ENCODE data around the gene OBSCN. TPM values are rescaled to one million over a fixed set of nuclear protein-coding genes. Genes with fewer than 3 reads are reported as not detected.

OBSCN gene
- total and polyA plus RNA-seq, 12 donors = 0.90 to 18.0 (median 5.9) TPM

DNA sequence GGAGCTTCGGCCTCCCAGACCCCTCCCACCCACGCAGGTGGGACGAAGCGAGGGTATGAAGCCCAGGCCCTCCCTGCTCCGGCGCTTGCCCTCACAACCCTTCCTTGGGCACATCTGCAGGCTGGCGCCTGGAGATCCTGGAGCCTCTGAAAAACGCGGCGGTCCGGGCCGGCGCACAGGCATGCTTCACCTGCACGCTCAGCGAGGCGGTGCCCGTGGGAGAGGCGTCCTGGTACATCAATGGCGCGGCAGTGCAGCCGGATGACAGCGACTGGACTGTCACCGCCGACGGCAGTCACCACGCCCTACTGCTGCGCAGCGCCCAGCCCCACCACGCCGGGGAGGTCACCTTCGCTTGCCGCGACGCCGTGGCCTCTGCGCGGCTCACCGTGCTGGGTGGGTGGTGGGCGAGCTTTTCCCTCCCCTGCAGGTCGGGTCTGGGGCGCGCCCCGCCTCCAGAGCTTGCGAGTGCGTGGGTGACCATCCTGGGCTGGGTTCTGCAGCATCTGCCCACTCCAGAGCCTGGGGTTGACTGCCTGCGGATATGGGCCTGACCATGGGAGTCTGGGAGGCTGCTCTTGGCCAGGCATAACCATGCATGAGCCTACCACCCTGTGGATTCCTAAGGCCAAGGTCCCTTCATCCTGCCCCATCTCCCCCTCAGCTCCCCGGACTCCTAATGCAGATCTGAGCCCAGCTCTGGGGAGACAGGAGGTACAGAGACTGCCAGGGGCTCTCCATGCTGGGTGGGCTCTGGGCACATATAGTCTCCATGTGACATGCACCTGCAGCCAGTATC lies 108.9 kb downstream of the OBSCN start:
- DNase-seq = peak in 2 of 7 donors; percentile 3 to 9
- no peaks in the 10 kb centered on the region for H3K36me3 ChIP-seq (replicated peaks in 1 of 2)
- no peaks in the 10 kb centered on the region for H3K27me3 ChIP-seq
- 86 to 97% (median 93%) methylated on average over 11 to 47 of the region's 47 CpGs for WGBS, 4 donors
- intact Hi-C loops (cut with DNase I) = no loop called here
- H3K9me3 ChIP-seq (replicated peaks in 1 of 3) = no peaks in the 10 kb centered on the region
- no peak for TF ChIP-seq CTCF (IDR thresholded peaks at IDR 0.05)
- no peak for TF ChIP-seq POLR2A (IDR thresholded peaks at IDR 0.05)
- H3K4me3 ChIP-seq = no peak overlapping the region
- no peaks in the 10 kb centered on the region for H3K4me1 ChIP-seq (replicated peaks in 1 of 2)
- no peak overlapping the region for H3K27ac ChIP-seq

- no peak for TF ChIP-seq CTCF (IDR thresholded peaks at IDR 0.05)
- TF ChIP-seq POLR2A (IDR thresholded peaks at IDR 0.05) = no peak
- Histone ChIP-seq H3K9me3 (replicated peaks in 1 of 3) (no peaks in the 10 kb centered on the region), H3K4me3 (no peak overlapping the region), H3K27me3 (no peaks in the 10 kb centered on the region), H3K27ac (no peak overlapping the region), H3K36me3 (replicated peaks in 1 of 2) (no peaks in the 10 kb centered on the region), H3K4me1 (replicated peaks in 1 of 2) (no peaks in the 10 kb centered on the region)
- peak in 1 of 7 donors; percentile 7 for DNase-seq
- WGBS, 4 donors = 80 to 87% (median 86%) methylated on average over 3 to 14 of the region's 14 CpGs
- intact Hi-C loops (cut with DNase I) = no loop called here
Measured at GRCh38 chr1:228317411-228317828, 109.6 kb downstream of the OBSCN start.

GRCh38 chr1:228317891-228318810 lies 110.3 kb downstream of the OBSCN start:
- intact Hi-C loops (cut with DNase I) = no loop called here
- H3K36me3 ChIP-seq (replicated peaks in 1 of 2) = no peaks in the 10 kb centered on the region
- WGBS, 4 donors = 86 to 93% (median 90%) methylated on average over 5 to 16 of the region's 16 CpGs
- no peaks in the 10 kb centered on the region for H3K9me3 ChIP-seq (replicated peaks in 1 of 3)
- no peaks in the 10 kb centered on the region for H3K27me3 ChIP-seq
- no peaks in the 10 kb centered on the region for H3K4me1 ChIP-seq (replicated peaks in 1 of 2)
- H3K4me3 ChIP-seq = no peak overlapping the region
- DNase-seq = peak in 1 of 7 donors; percentile 8
- no peak overlapping the region for H3K27ac ChIP-seq
- TF ChIP-seq POLR2A (IDR thresholded peaks at IDR 0.05) (no peak), CTCF (IDR thresholded peaks at IDR 0.05) (no peak)

- WGBS, 4 donors = 89 to 95% (median 93%) methylated on average over 5 to 15 of the region's 15 CpGs
- Histone ChIP-seq H3K9me3 (replicated peaks in 1 of 3) (no peaks in the 10 kb centered on the region), H3K4me1 (replicated peaks in 1 of 2) (no peaks in the 10 kb centered on the region), H3K36me3 (replicated peaks in 1 of 2) (no peaks in the 10 kb centered on the region), H3K4me3 (no peak overlapping the region), H3K27me3 (no peaks in the 10 kb centered on the region), H3K27ac (no peak overlapping the region)
- DNase-seq = peak in 2 of 7 donors; percentile 9 to 11
- intact Hi-C loops (cut with DNase I) = no loop called here
- TF ChIP-seq POLR2A (IDR thresholded peaks at IDR 0.05) (no peak), CTCF (IDR thresholded peaks at IDR 0.05) (no peak)
Measured at GRCh38 chr1:228318823-228319241, 111.0 kb downstream of the OBSCN start.

Measured in adrenal gland (tissue), 12 donors.